CD4-positive, alpha-beta T cell treated with Interleukin-21 for 1 hour (primary cell): ENCODE results near the gene PTPN21.
"Not testable (repeated sequence)": the region's sequence is repeated elsewhere in the genome, so short reads cannot be mapped to it uniquely, and the experiment has no call there.

ENCODE experiments used
- DNase-seq: peaks from one replicate; pipeline ENCODE4 v3.0.0-alpha.2; 2020

Gene PTPN21

DNA sequence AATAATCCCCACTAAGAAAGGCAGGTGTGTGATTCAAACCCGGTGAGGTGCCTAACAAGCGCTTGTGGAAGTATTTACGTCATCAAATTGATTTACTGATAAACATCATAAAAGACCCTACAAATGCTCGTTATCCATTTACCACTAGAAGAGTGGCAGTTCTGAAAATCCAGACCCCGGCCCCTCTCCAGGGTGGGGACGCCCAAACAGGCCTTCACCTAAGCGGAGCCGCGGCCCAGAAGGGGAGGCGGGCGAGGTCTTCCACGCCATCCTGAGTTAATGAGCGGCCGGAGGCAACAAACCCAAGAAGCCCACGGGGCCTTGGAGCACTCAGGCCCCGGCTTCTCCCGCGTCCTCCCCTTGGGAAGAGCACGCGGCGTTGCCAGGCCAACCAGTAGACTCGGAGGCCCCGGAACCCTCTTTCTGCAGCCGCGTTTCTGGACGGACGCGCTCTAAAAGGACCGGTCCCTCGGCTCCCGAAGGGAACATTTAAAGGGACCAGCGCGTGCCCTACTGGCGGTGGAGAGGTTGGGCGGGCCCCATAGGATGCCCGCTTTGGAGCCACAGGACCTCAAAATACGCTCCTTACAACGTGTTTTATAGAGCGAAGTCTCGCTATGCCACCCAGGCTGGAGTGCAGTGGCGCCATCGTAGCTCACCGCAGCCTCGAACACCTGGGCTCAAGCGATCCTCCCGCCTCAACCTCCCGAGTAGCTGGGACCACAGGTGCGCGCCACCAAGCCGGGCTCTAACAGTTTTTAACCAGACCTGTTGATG lies 3.5 kb downstream of the PTPN21 start:
- DNase-seq: peak; percentile 46

DNA sequence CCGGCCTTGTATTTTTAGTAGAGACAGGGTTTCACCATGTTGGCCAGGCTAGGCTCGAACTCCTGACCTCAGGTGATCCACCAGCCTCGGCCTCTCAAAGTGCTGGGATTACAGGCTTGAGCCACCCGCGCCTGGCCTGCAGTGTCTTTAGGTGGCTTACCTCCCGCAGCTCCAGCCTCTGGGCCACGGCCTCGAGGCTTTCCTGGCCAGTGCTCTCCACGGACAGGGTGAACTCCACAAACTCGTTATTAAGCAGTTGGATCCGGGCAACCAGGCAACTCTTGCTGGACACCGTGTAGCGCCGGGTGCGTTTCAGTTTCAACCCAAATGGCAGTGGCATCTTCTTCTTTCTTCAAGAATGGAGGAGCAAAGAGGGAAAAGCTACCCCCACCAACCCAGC lies 4.7 kb downstream of the PTPN21 start:
- no peak for DNase-seq

DNA sequence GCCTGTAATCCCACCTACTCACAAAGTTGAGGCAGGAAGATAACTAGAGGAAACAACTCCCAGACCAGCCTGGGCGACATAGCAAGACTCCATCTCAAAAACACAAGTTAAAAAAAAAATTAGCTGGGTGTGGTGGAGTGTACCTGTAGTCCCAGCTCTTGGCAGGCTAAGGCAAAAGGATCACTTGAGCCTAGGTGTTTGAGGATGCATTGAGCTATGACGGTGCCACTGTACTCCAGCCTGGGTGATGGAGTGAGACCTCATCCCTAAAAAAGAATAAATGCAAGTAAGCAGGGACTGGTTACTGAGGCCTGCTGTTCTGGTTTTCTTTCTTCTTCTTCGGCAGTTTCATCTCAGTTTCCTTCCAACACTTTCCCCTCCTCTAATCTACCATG lies 7.4 kb downstream of the PTPN21 start:
- DNase-seq: no peak

DNA sequence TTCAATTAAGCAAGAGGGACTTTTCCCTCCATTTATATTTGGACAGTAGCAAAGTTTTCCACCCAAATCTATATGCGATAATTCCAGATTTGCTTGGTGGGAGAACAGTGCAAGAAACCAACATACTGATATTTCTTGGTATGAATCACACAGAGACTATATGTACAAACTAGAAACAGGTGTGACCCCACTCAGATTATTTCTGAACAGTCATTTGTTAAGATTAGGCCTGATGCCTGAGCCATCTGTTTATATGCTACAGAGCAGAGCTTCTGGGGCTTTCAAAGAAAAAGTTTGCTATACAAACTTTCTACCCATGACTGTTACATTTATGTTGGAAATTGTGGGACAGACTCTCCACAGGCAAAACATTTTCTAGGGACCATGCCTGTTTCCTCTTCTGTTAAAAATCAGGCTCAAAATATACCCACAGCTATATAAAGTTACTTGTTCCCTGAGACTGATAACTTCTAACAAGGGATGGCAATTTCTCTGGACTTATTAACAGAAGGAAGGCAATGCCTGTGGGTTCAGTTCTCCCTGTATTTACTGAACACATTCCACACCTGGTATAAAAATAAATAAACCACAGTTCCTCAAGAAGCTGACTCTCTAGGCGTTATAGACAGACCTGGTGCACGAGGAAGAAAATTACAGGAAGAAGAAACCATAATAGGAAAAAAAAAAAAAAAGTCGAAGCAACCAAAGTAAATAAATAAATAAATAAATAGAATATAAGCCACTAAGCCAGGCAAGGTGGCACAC lies 8.0 kb downstream of the PTPN21 start:
- DNase-seq: no peak

DNA sequence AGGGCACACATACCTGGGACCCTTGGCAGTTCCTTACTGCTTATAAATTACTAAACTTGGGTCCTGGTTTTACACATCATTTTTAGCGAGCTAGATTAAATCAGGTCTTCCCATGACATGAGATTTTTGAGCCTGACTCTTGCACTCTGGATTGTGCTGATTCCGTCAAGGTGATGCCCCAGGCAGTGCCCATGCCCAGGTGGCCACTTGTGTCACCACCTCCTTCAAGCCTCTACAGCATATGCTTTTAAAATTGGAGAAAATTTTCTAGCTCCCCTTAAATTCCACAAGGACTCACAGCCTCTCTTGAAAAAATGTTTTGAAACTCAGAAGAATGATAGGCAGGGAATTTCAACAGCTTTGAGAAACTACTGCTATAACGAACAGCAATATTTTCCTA lies 9.6 kb downstream of the PTPN21 start:
- no peak for DNase-seq

- no peak for DNase-seq
These were observed 11.7 kb downstream of the PTPN21 start for GRCh38 chr14:88542857-88543795.

GRCh38 chr14:88541324-88541723 lies 13.5 kb downstream of the PTPN21 start:
- no peak for DNase-seq

DNA sequence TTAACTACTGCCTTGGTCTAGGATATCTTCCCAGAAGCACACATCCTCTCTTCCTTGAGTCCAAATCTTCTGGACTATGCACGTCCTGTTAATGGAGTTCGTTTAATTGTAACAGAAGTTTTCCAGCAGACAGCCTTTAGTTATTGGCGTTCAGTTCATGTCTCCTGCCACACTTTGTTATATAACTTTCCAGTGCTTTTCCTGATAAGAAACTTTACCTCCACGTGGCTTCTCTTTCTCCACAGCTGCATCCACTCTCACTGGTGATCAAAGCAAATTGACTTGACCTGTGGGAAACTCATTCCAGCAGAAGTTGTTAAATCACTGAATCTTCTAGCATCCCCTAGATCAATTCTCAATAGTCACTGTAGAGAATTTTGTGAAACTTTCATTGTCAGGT lies 19.0 kb downstream of the PTPN21 start:
- DNase-seq: no peak

DNA sequence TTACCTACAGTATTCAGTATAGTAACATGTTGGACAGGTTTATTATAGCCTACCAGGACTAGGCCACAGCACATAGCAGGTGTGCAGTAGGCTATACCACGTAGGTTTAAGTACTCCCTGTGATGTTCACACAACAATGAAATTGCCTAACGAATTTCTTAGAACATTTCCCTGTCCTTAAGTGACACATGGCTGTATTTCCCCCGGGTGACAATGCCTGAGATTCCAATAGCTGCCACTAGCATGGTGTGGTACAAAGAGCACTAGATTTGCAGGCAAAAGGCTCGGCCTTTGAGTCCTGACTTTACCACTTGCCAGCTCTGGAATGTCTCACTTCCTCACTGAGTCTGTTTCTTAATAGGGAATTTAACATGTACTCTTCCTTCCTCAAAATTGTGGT lies 19.7 kb downstream of the PTPN21 start:
- no peak for DNase-seq

DNA sequence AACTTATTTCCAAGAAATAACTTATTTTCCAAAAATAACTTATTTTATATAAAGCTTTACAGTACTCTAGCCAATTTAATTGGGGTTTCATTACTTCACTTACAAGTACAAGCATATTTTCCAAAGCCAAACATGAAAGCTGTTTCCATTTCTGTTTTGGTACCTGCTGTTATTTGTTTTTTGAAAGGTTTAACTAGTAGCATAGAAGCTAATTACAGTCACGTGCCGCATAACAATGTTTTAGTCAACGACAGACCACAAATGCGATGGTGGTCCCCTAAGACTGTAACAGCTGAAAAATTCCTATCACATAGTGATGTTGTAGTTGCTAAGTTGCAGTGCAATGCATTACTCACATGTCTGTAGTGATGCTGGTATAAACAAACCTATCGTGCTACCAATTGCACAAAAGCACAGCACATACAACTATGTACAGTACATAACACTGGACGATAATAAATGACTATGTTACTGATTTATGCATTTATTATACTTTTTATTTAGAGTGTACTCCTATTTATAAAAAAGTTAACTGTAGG lies 21.7 kb downstream of the PTPN21 start:
- DNase-seq: no peak

DNA sequence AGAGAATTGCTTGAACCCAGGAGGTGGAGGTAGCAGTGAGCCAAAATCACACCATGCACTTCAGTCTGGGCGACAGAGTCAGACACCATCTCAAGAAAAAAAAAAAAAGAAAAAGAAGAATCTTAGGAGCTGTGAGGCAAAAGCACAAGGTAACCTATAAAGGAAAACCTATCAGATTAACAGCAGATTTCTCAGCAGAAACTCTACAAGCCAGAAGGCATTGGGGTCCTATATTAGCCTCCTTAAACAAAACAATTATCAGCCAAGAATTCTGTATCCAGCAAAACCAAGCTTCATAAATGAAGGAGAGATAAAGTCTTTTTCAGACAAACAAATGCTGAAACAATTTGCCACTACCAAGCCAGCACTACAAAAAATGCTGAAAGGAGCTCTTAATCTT lies 24.9 kb downstream of the PTPN21 start:
- not testable (repeated sequence) for DNase-seq

- no peak for DNase-seq
These were observed 32.4 kb downstream of the PTPN21 start for GRCh38 chr14:88522393-88522792.

GRCh38 chr14:88521818-88522217 lies 33.0 kb downstream of the PTPN21 start:
- DNase-seq: no peak

DNA sequence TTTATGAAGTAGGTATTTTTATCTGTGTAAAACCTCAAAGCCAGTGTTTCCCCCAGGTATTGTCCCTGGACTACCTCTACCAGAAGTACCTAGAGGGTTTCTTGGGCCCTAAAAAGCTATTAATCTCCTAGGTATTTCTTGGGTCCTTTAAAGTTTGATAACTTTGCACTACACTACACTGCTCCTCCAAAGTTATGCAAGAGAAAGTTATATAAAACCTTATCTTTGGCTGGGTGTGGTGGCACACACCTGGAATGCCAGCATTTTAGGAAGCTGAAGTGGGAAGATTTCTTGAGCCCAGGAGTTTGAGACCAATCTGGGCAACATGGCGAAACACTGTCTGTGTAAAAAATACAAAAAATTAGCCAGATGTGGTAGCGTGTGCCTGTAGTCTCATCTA lies 34.9 kb downstream of the PTPN21 start:
- DNase-seq: no peak

GRCh38 chr14:88518592-88519512 lies 36.0 kb downstream of the PTPN21 start:
- no peak for DNase-seq

DNA sequence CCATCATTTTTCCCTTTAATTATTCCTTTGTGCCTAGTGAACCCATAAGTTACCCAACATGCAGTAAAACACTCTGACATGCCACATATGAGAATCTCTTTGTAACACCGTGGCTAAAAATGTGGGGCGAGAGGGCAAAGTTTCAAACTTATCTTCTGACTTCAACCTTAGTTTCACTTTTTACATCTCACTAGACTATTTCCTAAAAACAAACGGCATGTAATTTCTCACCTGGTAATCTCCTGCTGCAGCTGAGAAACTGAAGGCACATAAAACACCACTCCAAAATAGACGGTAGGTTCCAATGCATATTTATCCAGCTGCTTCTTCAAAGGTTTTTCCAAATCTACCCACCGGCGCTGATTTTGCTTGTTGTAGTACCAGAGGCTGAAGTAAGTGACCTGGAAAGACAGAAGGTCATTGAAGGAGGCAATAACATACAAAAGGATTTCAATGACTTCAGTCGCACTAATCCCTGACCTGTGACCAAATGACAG lies 37.9 kb downstream of the PTPN21 start:
- no peak for DNase-seq

DNA sequence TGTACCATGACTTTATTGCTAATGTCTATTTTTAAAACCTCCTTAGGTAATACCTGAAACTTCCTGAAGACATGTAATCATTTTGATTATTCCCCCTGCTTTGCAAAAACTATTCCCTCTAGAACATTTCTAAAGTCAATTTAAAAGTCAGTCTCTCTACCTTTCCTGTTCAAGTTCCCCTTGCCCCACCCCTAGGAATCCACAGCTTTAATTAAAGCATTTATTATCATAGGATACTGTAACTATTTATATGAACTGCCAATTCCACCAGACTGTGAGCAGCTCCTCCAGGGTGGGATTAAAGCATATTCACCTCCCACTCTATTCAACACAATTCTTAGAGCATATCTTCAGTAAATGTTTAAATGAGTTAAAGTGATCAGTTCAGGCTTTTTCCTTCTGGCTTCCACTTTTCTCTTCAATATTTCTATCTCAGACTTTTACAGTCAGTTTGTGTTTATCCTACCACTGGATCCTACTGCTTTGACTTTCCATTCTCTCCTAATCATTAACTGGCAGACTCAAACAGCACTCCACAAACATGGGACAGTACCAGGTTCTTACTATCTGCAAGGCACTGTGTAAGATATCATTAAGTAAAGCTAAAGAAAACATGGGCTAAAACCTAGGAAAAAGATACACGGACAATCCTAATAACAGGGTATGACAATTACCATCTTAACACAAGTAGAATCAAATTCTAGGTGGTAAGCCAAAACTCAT lies 39.1 kb downstream of the PTPN21 start:
- no peak for DNase-seq

DNA sequence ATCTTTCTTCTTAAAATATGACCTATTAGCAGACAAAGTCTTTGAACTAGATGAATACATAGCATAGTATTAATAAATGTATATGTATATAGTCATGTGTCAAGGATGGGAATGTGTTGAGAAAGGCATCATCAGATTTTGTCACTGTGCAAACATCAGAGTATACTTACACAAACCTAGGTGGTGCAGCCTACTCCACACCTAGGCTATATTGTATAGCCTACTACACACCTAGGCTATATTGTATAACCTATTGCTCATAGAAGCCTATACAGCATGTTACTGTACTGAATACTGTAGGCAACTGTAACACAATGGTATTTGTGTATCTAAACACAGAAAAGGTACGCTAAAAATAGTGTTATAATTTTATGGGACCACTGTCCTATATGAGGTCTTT lies 47.6 kb downstream of the PTPN21 start:
- no peak for DNase-seq

- DNase-seq: no peak
These were observed 49.2 kb downstream of the PTPN21 start for GRCh38 chr14:88505621-88506020.

DNA sequence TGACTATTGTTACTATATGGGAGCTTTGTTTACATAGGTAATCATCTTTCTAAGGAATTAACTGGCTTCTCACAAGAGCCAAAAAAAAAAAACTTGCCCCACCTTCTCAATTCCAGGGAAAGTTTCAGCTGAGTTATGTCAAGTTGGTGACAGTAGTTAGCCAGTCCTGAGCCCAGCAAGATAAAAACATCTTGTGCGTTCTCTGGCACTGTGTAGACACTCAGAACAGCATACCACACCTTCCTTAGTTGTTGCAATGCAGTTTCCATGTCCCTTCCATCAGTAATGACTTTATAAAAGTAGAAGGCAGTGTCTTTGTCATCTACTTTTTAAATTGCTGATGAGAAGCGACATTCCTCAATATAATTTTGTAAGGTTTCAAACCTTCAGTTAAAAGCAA lies 50.2 kb downstream of the PTPN21 start:
- DNase-seq: no peak
